ENCODE measurements around the gene ACACA.

DNA sequence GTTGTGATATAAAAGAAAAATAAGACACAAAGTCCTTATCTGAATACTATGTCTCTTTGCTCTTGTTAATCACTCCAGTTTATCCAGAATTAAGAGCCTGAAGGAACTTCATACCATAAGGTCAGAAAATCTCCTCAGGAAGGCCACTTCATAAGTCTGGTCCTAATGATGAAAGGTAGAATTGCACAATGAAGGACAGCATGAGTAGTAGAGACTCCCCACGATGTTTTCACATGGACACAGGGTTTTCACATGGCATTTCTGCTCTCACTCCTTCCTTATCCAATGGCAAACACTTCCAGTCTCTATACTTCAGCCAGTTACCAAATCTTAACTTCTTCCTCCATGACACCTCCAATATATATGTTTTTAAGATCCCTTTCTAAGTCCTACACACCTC is 41.0 kb downstream of the ACACA start:
- TF ChIP-seq, protein P1, sequence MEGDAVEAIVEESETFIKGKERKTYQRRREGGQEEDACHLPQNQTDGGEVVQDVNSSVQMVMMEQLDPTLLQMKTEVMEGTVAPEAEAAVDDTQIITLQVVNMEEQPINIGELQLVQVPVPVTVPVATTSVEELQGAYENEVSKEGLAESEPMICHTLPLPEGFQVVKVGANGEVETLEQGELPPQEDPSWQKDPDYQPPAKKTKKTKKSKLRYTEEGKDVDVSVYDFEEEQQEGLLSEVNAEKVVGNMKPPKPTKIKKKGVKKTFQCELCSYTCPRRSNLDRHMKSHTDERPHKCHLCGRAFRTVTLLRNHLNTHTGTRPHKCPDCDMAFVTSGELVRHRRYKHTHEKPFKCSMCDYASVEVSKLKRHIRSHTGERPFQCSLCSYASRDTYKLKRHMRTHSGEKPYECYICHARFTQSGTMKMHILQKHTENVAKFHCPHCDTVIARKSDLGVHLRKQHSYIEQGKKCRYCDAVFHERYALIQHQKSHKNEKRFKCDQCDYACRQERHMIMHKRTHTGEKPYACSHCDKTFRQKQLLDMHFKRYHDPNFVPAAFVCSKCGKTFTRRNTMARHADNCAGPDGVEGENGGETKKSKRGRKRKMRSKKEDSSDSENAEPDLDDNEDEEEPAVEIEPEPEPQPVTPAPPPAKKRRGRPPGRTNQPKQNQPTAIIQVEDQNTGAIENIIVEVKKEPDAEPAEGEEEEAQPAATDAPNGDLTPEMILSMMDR (IDR thresholded peaks at IDR 0.05) = no peak
- TF ChIP-seq POLR2A (IDR thresholded peaks at IDR 0.05) = no peak

Data from adrenal gland (tissue), 5 donors.